GM21786 (cell line): ENCODE measurements around the gene PAF1.

ENCODE experiments used
- ATAC-seq: cut with Tn5 transposase; IDR thresholded peaks from one replicate; pipeline ENCODE4 v1.9.1; 2021; ENCODE audit not compliant: unreplicated experiment

PAF1 gene

GRCh38 chr19:39417463-39418181 lies 26.7 kb upstream of the PAF1 start:
- ATAC-seq: no peak

GRCh38 chr19:39416152-39417120 lies 25.5 kb upstream of the PAF1 start:
- no peak for ATAC-seq

GRCh38 chr19:39415111-39416046 lies 24.5 kb upstream of the PAF1 start:
- no peak for ATAC-seq

GRCh38 chr19:39413911-39414608 lies 23.2 kb upstream of the PAF1 start:
- no peak for ATAC-seq

GRCh38 chr19:39413272-39413910 lies 22.5 kb upstream of the PAF1 start:
- ATAC-seq: no peak

GRCh38 chr19:39412867-39413271 lies 22.0 kb upstream of the PAF1 start:
- no peak for ATAC-seq

- ATAC-seq: peak; percentile 53
These were observed 21.4 kb upstream of the PAF1 start, which contains the start of gene PLEKHG2 for GRCh38 chr19:39412100-39412866. PLEKHG2 (plus strand) TSS chr19:39412669; CDS start chr19:39414087, 1,418 bp downstream.

GRCh38 chr19:39411832-39412099 lies 20.9 kb upstream of the PAF1 start:
- peak; percentile 25 for ATAC-seq

- ATAC-seq: no peak
These were observed 20.4 kb upstream of the PAF1 start for GRCh38 chr19:39411081-39411831.

- no peak for ATAC-seq
These were observed 19.9 kb upstream of the PAF1 start for GRCh38 chr19:39410831-39411080.

- no peak for ATAC-seq
These were observed 19.3 kb upstream of the PAF1 start for GRCh38 chr19:39410017-39410830.

GRCh38 chr19:39409208-39410016 lies 18.5 kb upstream of the PAF1 start:
- no peak for ATAC-seq

- ATAC-seq: no peak
These were observed 17.7 kb upstream of the PAF1 start for GRCh38 chr19:39408392-39409207.

- ATAC-seq: no peak
These were observed 16.9 kb upstream of the PAF1 start for GRCh38 chr19:39407660-39408391.

GRCh38 chr19:39407410-39407659 lies 16.4 kb upstream of the PAF1 start:
- no peak for ATAC-seq
